ENCODE data around the gene MPO.

The MPO gene

DNA sequence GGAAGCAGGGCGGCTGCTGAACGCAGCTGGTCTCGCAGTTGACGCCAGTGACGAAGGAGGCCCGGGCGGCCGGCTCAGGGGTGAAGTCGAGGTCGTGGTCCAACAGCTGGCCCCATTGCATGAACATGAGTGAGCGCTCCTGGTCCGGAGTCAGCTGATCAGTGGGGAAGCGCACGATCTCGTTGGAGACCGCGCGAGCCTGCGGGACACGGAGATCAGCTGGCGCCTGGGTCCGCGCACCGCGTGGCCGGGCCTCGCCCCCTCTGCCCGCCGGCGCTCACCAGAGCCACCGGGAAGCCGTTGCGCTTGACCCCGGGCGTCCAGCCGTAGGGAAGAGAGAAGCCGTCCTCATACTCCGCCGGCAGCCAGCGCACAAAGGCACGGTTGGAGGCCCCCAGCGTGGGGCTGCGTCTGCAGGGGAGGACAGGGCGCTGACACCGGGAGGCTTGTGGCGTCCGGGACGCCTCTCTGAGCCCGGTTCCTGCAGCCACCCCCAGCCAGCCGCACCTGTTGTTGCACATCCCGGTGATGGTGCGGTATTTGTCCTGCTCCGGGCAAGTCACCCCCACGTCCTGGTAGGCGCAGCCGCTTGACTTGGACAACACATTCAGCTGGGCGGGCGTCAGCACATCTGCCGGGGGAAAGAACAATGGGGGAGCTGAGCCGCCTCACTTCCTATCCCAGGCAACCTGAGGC lies 1.6 kb downstream of the MPO start:
- Histone ChIP-seq H3K27me3 (replicated peaks) (peaks cover 24% of the 10 kb centered on the region), H3K36me3 (replicated peaks) (no peaks in the 10 kb centered on the region), H3K27ac (no peak overlapping the region), H3K4me3 (ENCODE audit: low read depth, low read length) (no peak overlapping the region)
- TF ChIP-seq, protein P1, sequence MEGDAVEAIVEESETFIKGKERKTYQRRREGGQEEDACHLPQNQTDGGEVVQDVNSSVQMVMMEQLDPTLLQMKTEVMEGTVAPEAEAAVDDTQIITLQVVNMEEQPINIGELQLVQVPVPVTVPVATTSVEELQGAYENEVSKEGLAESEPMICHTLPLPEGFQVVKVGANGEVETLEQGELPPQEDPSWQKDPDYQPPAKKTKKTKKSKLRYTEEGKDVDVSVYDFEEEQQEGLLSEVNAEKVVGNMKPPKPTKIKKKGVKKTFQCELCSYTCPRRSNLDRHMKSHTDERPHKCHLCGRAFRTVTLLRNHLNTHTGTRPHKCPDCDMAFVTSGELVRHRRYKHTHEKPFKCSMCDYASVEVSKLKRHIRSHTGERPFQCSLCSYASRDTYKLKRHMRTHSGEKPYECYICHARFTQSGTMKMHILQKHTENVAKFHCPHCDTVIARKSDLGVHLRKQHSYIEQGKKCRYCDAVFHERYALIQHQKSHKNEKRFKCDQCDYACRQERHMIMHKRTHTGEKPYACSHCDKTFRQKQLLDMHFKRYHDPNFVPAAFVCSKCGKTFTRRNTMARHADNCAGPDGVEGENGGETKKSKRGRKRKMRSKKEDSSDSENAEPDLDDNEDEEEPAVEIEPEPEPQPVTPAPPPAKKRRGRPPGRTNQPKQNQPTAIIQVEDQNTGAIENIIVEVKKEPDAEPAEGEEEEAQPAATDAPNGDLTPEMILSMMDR (IDR thresholded peaks at IDR 0.05; ENCODE audit: low read depth, low read length, missing control alignments): no peak
- peak; percentile 18 for DNase-seq
- in situ Hi-C loops (cut with HindIII; ENCODE audit: low pct_ligation_motif_present, low sequenced_read_pairs): no loop called here

DNA sequence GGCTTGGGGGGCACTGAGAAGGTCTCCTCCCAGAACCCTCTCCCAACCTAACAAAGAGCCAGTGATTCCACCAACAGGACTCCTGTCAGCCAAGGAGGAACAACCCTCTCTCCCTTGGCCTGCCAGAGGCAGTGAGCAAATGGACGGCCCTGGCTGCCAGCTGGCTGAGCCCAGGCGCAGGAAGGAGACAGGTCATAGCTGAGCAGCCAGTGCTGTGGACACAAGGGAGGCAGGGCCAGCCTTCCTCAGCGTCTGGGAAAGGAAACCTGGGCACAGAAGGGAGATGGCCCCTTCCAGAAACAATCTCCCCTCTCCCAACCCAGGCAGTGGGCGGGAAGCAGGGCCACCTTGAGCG lies 2.1 kb downstream of the MPO start:
- in situ Hi-C loops (cut with HindIII; ENCODE audit: low pct_ligation_motif_present, low sequenced_read_pairs): no loop called here
- Histone ChIP-seq H3K4me3 (ENCODE audit: low read depth, low read length) (no peak overlapping the region), H3K27ac (no peak overlapping the region), H3K36me3 (replicated peaks) (no peaks in the 10 kb centered on the region), H3K27me3 (replicated peaks) (peaks cover 24% of the 10 kb centered on the region)
- TF ChIP-seq, protein P1 (IDR thresholded peaks at IDR 0.05; ENCODE audit: low read depth, low read length, missing control alignments): no peak
- no peak for DNase-seq

DNA sequence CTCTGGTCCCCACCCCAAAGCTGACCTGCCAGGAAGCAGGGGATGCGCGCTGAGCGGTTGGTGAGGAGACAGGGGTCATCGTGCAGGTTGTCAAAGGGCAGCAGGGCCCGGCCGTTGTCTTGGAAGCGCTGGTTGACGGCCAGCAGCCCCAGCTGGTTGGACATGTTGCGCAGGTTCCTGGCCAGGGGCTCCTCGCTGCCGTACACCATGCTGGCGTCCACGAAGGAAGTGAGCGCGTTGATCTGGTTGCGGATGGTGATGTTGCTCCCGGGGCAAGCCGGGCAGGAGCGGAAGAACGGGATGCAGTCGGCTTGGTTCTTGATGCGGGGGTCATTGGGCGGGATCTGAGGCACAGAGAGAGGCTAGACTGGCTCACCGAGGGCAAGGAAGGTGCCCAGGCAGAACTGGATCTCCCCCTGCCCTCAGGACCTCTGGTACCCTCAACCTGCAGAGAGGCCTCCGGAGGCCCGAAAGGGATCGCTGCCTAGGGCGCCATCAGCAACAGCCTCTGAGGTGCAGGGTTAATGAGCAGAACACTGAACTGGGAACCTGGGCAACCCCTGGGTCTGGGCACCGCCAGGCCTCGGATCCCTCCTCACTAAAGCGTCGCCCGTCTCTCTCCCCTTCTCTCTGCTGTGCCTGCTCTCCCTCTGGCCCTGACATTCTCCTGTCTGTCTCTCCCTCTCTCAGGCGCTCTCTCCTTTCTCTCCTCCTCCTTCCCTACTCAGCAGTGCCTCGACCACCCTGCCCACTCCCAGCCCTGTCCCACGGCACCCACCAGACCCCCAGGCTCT lies 2.7 kb downstream of the MPO start:
- Histone ChIP-seq H3K36me3 (replicated peaks) (no peaks in the 10 kb centered on the region), H3K27me3 (replicated peaks) (peaks cover 24% of the 10 kb centered on the region), H3K27ac (no peak overlapping the region), H3K4me3 (ENCODE audit: low read depth, low read length) (no peak overlapping the region)
- TF ChIP-seq, protein P1 (IDR thresholded peaks at IDR 0.05; ENCODE audit: low read depth, low read length, missing control alignments): no peak
- DNase-seq: no peak
- in situ Hi-C loops (cut with HindIII; ENCODE audit: low pct_ligation_motif_present, low sequenced_read_pairs): no loop called here

DNA sequence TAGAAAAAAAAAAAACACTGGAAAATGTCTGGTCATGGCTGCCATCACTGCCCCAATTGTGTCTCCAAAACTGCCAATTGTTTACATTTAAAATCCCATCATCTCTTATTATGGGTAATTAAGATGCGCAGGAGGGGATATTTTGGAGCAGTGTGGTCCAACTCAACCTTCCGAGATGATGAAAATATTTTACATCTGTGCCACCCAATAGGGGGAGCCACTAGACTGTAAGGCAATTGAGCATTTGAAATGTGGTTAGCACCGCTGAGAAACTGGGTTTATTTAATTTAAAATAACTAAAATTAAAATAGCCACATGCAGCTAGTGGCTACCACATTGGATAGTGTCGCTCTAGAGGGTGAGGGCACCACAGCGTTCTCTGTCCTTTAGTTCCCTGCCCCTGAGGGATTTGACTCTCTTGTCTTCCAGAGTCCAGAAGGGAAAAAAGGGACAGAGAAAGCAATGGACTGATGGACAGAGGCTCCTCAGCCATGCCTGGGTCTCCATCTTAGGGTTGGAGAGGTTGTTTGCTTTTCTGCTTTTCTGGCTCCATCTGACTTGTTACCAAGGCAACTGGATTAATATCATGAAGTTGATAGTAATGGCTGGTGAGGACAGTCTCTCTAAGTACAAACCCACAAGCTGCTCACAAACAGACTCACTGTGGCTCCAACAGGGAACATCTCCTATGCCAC lies 3.5 kb downstream of the MPO start:
- DNase-seq: peak; percentile 7
- Histone ChIP-seq H3K27ac (no peak overlapping the region), H3K36me3 (replicated peaks) (no peaks in the 10 kb centered on the region), H3K27me3 (replicated peaks) (peaks cover 24% of the 10 kb centered on the region), H3K4me3 (ENCODE audit: low read depth, low read length) (no peak overlapping the region)
- TF ChIP-seq, protein P1 (IDR thresholded peaks at IDR 0.05; ENCODE audit: low read depth, low read length, missing control alignments): peak; percentile 51
- in situ Hi-C loops (cut with HindIII; ENCODE audit: low pct_ligation_motif_present, low sequenced_read_pairs): no loop called here

DNA sequence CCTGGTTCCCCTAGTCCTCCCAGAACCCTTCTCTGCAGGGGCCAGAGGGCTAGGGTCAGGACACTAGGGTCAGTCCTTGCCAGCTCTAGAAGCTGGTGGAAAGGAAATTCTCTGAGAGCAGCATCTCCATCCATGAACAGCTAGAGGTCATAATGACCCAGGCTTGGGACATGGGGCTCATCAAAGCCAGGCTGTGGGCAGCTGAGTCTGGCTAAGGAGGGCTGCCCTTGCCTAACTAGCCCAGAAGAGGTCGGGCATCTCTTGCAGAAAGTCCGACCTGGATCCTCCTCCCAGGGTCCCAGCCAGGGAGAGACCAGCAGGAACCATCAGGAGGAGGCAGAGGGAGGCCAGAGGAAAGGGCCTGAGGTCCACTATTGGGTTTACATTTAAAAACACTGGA lies 4.3 kb downstream of the MPO start:
- TF ChIP-seq, protein P1 (IDR thresholded peaks at IDR 0.05; ENCODE audit: low read depth, low read length, missing control alignments): no peak
- H3K27ac ChIP-seq: no peak overlapping the region
- peaks cover 24% of the 10 kb centered on the region for H3K27me3 ChIP-seq (replicated peaks)
- in situ Hi-C loops (cut with HindIII; ENCODE audit: low pct_ligation_motif_present, low sequenced_read_pairs): no loop called here
- H3K36me3 ChIP-seq (replicated peaks): no peaks in the 10 kb centered on the region
- no peak overlapping the region for H3K4me3 ChIP-seq (ENCODE audit: low read depth, low read length)
- no peak for DNase-seq

Measured in brain microvascular endothelial cell (primary cell).